Measurements from ENCODE around the gene METTL22.

METTL22 gene

DNA sequence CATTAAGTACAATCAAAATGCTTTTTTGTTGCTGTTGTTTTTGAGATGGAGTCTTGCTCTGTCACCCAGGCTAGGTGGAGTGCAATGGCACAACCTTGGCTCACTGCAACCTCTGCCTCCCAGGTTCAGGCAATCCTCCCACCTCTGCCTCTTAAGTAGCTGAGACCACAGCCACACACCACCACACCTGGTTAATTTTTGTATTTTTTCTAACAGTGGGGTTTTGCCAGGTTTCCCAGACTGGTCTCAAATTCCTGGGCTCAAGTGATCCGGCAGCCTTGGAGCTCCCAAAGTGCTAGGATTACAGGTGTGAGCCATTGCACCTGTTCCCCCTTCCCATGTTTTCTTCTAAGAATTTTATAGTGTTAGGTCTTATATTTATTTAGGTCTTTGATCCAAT, 48.0 kb downstream of the METTL22 start:
- no peak for DNase-seq

DNA sequence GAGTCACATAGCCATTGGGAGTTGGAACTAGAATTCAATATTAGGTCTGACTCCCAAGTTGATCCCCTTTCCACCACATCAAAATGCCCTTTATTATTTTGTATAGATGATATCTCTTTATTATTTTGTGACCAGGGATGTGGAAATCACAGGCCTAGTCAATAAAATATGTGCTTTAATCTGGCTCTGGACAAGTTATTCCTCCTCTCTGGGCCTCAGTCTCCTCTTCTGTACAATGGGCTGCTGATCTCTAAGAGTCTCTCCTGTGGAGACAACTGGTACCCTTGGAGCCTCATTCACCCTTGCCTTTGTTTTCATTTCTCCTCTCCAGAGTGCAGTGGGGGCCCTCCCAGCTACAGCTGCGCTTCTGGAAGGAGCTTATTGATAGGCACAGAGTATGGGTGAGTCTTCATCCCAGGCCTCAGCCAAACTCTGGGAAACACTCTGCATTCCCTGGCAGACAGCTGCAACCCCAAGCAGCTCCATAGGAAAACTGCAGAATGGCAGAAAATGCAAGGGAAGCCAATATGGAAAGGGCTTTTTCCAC, 48.6 kb downstream of the METTL22 start:
- no peak for DNase-seq

DNA sequence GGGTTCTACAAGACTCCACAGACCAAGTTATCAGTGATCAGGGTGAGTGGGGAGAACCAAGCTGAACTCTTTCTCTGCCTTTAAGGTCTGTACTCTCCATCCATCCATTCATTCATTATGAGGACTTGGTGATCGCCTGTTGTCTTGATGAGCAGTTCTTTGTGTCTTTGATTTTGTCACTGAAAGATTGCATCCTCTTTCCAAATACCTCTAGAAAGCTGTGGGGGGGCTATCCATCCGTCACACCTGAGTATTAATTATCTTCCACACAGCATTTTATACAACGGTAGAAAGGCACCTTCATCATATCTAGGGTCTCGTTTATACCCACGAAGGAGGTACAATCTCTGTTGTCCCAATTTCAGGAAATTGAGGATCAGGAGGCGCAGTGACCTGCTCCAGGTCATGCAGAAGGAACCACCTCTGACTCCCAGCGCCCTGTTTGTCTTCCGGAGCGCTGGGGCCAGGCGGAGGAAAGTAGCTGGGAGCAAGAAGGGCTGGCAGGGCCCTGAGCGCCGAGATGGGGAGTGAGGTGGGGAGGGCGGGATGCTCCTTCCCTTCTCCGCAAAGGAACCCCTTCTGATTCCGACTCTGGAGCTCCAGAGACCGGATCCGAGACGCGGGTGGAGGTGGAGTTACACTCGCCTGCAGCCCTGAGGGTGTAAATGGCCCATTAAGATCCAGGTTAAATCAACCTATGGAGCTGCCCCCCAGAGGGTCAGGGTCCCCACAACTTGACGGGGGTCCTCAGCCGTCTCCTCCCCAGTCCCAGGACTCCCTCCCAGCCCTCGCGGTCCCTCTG, 52.3 kb downstream of the METTL22 start:
- DNase-seq = no peak

DNA sequence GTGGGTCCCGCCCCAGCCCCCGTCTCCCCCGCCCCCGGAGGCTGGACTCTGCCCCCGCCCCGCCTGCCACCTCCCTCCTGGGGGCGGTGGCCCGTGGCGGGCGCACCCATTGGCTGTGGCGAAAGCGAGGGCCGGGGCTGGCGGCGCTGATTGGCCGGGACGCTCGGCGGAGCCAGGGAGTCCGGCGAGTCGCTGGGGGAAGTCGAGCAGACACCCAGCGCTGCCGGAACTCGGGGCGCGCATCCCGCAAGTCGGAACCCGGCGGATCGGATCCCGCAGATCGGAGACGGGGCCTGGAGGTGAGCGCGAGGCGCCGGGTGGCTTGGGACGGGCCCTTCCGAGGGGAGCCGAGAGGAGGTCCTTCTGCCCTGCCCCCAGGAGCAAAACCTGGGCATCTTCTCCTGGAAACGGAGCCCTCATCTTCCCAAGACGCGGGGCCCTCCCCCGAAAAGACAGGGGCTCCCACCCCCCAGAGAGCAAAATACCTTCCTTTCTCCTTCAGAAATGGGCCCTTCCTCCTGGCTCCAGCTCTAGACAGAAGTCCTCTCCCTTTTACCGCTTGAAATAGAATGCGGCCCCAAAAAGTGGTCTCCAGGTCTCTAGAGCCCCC, 53.0 kb downstream of the METTL22 start, which contains the start of gene ABAT:
Gene ABAT, plus strand, starts transcription at position 205 of the 610 bp plus-strand sequence. CDS start 61,123 bp downstream, outside the sequence.
- peak; percentile 96 for DNase-seq

DNA sequence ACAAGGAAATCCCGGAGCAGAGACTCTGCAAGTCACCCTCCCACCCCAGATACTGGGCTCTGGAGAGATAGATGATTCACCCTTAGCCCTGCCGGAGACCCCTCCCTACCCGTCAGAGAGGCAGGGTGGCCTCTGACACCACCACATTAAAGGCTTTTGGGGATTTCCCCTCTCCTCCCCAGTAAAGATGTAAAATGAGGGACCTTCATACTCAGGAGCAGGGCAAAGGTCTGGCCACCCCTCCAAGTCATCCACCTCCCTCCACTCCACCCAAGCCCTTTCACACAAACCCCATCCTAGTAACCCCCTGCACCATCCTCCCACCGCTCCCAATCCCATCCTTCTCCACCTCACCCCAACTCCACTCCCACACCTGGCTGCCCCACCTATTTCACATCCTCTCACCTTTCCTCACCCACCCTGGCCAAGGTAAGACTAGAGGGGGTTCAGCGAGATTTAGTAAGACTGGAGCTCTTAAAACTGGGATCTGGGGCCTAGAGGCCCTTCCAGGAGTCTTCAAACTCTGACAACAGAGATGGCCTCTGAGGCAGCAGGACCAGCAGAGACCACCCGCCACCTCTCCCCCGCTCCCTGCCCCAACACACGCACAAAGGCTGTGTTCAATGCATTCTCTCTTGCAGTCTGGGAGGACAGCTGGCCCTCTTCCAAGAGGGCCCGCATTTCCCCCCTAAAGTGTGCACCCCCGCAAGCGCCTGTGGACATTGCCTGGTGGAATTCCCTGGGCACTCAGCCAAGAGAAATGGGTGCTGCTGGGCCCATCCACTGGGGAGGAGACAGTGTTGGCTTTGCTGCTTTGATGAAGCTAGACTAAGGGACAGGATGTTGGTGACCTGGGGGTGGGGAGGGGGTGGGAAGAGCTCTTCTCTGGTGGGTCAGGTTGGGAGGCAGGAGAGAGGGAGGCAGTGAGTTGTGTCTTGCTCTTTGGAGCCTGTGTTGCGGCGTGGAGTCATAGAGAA, 54.0 kb downstream of the METTL22 start:
- peak; percentile 85 for DNase-seq

DNA sequence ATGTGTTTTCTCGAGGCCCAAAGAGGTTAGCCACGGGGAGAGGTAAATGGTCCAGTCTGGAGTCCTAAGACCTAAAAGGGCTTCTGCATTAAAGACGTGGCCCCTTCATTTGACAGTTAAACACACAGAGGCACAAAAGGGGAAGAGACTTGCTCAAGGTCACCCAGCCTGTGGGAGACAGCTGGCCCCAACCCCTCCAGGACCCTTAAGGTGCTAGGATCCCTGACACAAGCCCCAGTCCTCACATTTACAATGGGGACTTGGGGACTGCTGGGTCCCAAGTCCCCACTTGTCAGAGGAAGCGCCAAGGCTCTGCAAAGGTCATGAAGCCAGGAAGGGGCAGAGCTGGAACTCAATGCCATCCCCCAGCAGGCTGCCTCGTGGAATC, 54.7 kb downstream of the METTL22 start:
- DNase-seq = no peak

DNA sequence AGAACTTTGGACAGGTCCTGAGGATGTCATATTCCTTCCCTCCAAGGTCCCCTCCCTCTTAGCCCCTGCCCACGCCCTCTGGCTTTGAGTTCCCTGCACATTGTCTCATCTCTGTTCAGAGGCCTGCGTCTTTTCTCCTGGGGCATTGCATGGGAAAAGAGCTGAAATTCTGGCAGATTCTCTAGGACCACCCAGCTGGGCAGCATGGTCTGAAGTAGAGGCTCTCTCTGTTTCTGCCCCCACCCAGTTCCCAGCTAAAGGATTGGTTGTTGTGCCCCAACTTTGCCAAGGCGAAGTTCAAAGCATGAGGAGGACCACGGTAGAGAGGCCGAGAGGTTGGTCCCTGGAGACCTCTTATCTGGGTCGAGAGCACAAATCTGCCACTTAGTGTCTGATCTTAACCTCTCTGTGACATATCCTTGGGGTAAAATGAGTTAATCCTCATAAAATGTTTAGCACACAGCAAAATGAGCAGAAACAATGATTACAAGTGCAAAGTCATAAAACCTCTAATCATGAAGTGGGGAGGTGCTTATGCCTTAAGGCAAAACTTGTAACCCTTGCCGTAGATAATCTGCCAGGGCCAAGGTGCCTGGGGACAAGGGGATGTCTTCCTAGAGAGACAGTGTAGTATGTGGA, 55.4 kb downstream of the METTL22 start:
- no peak for DNase-seq

DNA sequence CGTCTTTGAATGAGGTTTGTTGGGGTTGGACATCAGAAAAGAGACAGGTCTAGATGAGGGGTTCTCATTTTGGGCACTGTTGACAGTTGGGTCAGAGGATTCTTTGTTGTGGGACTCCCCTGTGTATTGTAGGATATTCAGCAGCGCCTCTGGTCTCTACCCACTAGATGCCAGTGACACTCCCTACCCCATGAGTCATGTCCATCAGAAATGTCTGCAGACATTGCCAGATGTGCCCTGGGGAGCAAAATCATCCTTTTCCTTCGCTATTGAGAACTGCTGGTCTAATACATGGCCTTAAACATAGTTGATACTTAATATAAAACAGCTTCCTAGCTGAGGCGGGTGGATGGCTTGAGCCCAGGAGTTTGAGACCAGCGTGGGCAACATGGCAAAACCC, 56.0 kb downstream of the METTL22 start:
- no peak for DNase-seq

DNA sequence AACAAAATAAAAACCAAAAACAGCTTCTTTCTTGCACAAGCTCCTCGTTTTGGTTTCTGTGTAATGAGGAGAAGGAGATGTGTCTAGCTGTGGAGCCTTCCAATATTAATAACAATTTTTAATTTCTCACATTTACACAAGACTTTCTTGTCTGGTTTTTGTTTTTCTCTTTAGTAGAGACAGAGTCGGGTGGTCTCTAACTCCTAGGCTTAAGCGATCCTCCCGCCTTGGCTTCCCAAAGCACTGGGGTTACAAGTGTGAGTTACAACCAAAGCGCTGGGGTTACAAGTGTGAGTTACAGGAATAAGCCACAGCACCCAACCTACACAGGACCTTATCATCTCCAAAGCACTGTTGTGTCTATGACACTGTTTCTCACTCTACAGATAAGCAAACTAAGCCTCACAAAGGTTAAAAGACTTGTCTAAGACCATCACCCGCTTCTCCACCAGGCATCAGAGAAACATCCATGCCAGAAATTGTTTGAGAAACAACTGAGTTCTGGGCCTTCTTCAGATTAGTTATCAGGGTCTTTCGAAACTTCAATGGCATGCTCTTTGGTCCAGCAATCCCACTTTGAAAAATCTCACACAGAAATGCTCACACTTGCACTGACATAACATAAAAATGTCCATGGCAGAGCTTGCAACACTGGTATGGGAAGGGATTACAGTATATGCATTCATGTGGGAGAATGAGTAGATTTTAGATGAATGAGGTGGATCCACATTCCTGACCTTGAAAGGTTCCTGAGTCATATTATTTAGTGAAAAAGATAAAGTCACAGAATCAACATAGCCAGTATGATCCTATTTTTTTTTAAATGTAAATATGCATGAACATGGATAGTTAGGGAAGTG, 56.8 kb downstream of the METTL22 start:
- no peak for DNase-seq

DNA sequence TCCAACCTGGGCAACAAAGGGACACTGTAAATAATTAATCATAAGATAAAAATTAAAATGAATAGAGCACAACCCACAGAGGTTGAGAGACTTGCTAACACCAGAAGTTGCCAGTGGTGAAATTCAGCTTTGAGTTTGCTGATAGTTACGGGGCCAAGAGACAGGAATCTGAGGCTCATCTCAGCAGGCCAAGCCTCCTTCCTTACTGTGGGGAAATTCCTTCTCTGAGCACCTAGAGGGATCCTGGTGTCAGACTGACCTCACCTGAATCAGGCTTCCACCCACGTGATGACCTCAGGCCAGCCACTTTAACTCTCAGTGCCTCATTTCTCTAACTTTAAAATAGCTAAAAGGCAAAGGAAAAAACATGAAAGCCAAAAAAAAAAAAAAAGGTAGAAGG, 57.7 kb downstream of the METTL22 start:
- no peak for DNase-seq

DNA sequence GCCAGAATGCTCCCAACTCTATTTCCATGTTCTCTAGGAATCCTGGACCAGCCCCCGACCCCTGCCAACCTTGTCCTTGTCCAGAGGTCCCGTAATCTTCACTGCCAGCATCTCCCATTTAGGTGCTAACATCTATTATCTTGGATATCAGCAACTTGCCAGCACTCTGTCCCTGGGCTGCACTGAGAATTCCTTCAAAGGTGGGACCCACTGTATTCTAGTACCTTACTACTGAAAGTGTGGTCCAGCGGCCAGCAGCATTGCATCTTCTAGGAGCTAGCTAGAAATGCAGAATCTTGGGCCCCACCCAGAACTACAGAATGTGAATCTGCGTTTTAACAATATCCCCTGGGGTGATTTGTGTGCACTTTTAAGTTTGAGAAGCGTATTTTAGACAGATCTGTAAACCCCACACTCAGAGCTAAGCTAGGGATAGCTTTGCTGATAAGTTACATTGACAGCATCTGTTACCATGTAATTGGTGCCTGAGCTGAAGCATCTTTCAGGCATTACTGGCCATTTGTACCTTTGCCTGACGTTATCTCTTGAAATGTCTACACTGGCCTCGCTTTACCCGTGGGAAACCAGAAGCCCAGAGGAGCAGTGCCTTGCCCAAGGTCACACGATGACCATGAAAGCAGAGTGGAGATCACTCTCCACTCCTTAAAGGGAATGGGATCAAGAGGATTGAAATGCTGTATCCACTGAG, 61.2 kb downstream of the METTL22 start:
- no peak for DNase-seq

DNA sequence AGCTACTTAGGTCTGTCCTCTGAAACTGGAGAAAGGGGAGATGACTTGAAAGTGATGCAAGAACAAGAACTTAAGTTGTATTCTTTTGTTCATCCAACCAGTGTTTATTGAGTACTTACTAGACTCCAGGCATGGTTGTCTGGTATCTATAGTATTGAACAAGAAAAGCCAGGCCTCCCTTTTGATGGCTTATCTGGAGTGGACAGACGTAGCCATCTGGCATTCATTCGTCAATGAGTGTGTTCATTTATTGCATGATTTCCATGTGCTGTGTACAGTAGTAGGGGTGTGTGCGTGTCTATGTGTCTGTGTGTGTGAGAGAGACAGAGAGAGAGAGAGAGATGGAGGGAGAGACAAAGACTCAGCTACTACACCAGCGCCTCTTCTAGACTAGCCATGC, 62.1 kb downstream of the METTL22 start:
- DNase-seq = no peak

DNA sequence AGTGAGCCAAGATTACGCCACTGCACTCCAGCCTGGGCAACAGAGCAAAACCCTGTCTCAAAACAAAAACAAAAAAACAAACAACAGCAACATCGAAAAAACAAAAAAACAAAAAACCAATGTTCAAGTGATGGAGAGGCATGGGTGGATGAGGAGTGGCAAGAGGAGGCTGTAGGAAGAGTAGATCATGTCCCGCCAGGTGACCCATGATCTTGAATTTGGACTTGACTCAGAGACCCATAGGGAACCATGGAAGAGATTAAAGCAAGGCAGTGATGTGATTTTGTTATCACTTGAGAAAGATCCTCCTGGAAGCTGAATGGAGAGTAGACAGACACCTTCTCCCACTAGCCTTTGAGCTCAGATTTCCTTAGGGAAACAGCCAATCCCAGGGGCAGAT, 64.1 kb downstream of the METTL22 start:
- no peak for DNase-seq

DNA sequence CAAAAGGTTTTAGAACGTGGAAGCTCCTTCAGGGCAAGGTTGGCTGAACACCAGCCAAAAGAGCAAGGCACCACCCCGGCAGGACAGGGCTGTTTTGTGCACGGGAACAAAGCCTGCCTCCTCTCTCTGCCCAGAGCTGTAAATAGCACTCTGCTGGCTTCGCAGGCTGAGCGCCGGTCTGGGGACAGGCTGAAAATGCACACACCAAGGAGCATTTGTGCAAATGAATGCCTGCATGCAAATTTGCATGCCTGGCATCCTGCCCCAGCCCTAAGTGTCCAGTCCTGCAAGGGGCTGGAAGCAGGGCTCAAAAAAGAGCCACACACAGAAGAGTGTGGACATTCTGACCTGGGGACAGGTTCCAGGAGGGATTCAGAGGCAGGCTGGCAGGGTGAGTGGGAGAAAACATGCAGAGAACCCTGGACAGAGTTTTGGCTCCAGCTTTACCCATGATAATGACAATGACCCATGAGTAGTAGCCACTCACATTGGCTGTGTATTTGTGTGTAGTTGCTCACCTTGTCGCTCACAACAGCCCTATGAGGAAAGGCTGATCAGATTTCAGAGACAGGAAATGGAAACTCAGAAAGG, 64.6 kb downstream of the METTL22 start:
- no peak for DNase-seq

DNA sequence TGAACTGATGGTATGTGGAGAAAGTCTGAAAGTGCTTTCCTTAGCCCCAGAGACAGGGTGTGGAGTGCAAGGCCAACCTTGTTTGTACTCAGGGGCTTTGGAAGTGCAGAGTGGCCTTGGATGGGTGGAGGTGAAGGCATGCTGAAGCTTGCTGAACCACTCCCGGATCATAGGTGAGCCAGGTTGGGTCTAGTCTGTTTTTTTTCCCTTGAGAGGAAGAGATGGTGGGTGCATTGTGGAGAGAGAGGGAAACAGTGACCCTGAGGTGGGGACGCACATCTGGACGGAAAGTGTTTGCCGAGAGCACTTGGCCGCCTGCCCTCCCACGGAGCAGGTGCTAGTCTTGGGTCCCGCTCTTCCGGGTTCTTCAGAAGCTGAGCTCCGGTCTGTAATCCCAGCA, 65.4 kb downstream of the METTL22 start:
- DNase-seq = no peak

DNA sequence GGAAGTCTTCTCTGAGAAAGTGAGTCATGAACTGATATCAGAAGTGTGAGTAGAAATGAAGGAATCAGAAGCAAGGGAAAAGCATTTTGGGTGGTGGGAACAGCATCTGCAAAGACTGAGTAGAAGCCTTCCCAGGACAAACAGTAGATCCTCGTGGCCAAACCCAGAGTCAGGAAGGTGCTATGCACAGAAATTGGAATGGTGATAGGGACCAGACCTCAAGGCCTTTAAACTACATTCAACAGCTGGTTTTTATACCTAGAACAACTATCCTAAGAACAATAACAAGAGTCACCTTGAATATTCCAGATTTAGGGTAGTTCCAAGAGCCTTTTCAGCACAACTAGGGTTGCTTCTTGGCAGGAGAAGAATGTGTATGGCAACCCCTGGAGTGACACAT, 68.2 kb downstream of the METTL22 start:
- no peak for DNase-seq

DNA sequence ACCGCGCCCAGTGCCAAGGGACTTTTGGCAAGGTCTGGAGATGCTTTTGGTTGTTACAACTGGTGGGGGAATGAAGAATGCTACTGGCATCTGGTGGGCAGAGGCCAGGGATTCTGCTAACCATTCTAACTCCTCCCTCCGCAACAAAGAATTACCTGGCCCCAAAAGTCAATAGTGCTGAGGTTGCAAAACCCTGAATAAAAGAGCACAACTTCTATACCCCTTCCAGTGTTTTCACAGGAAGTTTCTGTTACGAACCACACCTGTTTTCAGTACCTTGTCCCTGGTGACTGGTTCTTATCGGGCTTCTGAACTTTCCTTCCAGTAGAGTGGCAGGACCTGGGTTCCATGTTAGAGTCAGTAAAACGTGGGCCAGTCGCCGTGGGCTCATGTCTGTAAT, 70.2 kb downstream of the METTL22 start:
- no peak for DNase-seq

DNA sequence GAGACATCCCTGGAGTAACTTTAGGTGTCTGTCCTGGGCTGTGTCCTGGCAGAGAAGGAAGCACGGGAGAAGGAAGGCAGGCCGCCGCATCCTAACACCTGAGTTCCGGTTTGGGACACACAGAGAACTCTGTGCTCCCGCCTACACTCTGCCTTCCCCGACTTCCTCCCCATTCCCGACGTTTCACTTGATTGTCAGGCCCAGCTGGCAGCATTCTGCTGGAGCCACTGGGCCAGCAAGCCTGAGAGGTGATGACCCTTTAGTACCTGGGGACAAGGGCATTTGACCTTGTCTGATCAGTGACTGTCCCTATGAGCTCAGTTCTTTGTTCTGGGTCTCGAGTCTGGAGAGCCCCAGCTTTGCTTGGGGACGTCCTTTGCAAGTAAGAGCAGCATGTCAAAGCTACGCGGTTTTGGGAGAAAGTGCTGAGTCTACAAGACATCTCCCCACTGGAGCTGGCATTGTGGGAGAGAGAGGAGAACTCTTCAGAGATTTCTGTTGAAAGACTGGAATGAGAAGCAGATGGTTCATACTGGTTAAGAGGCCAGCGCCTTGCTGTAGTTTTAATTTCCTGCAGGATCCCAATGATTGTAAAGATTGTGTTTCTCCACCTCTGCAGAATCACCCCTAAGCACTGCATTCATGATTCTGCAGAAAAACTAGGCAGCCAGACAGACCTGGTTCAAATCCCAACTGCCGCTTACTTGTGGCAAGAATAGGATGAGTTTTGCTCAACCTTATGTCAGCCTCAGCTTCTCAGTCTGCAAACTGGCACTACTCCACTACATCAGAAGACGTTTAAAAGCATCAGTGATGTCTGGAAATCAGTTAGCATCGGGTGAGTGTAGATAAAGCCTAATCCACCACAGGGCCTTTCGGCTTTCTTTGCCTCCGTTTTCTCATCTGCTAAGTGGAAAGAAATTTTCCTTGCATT, 73.6 kb downstream of the METTL22 start:
- DNase-seq = no peak

DNA sequence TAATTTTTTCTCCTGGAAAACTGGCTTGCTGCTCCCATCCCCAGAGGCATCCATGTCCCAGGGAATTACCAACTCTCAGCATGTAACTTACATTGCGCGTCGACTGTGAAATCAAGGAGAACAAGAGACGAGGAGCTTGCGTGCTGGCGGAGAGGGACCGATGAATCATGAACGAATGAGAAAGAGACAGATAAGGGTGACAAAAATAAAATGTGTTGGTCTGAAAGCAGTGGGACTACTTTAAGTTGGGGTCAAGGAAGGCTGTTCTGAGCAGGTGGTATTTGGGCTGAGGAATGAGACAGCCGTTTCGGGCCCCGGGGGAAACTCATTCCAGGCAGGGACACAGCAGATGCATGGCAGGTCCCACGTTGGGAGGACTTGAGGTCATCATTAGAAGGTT, 75.4 kb downstream of the METTL22 start:
- no peak for DNase-seq
